ENCODE results near the gene NUP58.

The NUP58 gene

GRCh38 chr13:25371875-25372283, 70.5 kb downstream of the NUP58 start, which contains the start of gene ATP8A2:
Gene ATP8A2, plus strand, starts transcription at chr13:25371974. Its CDS starts 239 bp downstream, at chr13:25372213.
- no peak within 1 kb of the TSS for H3K4me3 ChIP-seq (ENCODE audit: low read depth, low read length)
- TF ChIP-seq CTCF (IDR thresholded peaks at IDR 0.05; ENCODE audit: control insufficient read depth, extremely low read depth, insufficient read depth): no peak
- no peak for DNase-seq (ENCODE audit: low read depth)

GRCh38 chr13:25372284-25373081, 71.1 kb downstream of the NUP58 start:
- H3K4me3 ChIP-seq (ENCODE audit: low read depth, low read length): no peak overlapping the region
- no peak for DNase-seq (ENCODE audit: low read depth)
- no peak for TF ChIP-seq CTCF (IDR thresholded peaks at IDR 0.05; ENCODE audit: control insufficient read depth, extremely low read depth, insufficient read depth)

- peak; percentile 56 for TF ChIP-seq CTCF (IDR thresholded peaks at IDR 0.05; ENCODE audit: control insufficient read depth, extremely low read depth, insufficient read depth)
- H3K4me3 ChIP-seq (ENCODE audit: low read depth, low read length): no peak overlapping the region
- DNase-seq (ENCODE audit: low read depth): peak; percentile 4
These were observed 74.4 kb downstream of the NUP58 start for GRCh38 chr13:25375727-25376358.

GRCh38 chr13:25377244-25377962, 76.0 kb downstream of the NUP58 start:
- DNase-seq (ENCODE audit: low read depth): no peak
- TF ChIP-seq CTCF (IDR thresholded peaks at IDR 0.05; ENCODE audit: control insufficient read depth, extremely low read depth, insufficient read depth): no peak
- H3K4me3 ChIP-seq (ENCODE audit: low read depth, low read length): no peak overlapping the region

- no peak overlapping the region for H3K4me3 ChIP-seq (ENCODE audit: low read depth, low read length)
- TF ChIP-seq CTCF (IDR thresholded peaks at IDR 0.05; ENCODE audit: control insufficient read depth, extremely low read depth, insufficient read depth): no peak
- no peak for DNase-seq (ENCODE audit: low read depth)
These were observed 77.1 kb downstream of the NUP58 start for GRCh38 chr13:25378528-25378927.

- no peak overlapping the region for H3K4me3 ChIP-seq (ENCODE audit: low read depth, low read length)
- TF ChIP-seq CTCF (IDR thresholded peaks at IDR 0.05; ENCODE audit: control insufficient read depth, extremely low read depth, insufficient read depth): no peak
- DNase-seq (ENCODE audit: low read depth): no peak
These were observed 77.6 kb downstream of the NUP58 start for GRCh38 chr13:25379011-25379410.

All from LNCaP clone FGC (cell line).